Brain microvascular endothelial cell (primary cell): ENCODE data around the gene PUS3.

Experiments
- DNase-seq: peaks from one replicate; pipeline ENCODE4 v3.0.0-alpha.2; 2020
- H3K27ac ChIP-seq: fragments of 250-450 bp; sonication (Bioruptor Pico); 2 replicates; pipeline ENCODE4 v1.5.1; 2020; ENCODE audit warnings: mild to moderate bottlenecking, moderate library complexity
- H3K27me3 ChIP-seq: fragments of 250-450 bp; sonication (Bioruptor Pico); replicated peaks from 2 replicates; pipeline ENCODE4 v1.5.1; 2020; ENCODE audit warnings: mild to moderate bottlenecking
- H3K36me3 ChIP-seq: fragments of 250-450 bp; sonication (Bioruptor Pico); replicated peaks from 2 replicates; pipeline ENCODE4 v1.5.1; 2020; ENCODE audit warnings: mild to moderate bottlenecking
- H3K4me3 ChIP-seq: 2 replicates; pipeline ENCODE4 v1.5.1; 2011; ENCODE audit warnings: low read depth, mild to moderate bottlenecking, control low read depth, low read length, moderate library complexity
- in situ Hi-C: cut with HindIII; loops from 2 replicates; pipeline ENCODE4 v1.10.0; 2017; ENCODE audit warnings: low sequenced_read_pairs, low pct_ligation_motif_present
- TF ChIP-seq, protein P1 (sequence below): IDR thresholded peaks from 2 replicates; pipeline ENCODE4 v1.5.1; 2011; ENCODE audit warnings: low read depth, mild to moderate bottlenecking, moderate library complexity, low read length, control low read depth, inconsistent platforms; ENCODE audit errors: missing control alignments

Gene PUS3

DNA sequence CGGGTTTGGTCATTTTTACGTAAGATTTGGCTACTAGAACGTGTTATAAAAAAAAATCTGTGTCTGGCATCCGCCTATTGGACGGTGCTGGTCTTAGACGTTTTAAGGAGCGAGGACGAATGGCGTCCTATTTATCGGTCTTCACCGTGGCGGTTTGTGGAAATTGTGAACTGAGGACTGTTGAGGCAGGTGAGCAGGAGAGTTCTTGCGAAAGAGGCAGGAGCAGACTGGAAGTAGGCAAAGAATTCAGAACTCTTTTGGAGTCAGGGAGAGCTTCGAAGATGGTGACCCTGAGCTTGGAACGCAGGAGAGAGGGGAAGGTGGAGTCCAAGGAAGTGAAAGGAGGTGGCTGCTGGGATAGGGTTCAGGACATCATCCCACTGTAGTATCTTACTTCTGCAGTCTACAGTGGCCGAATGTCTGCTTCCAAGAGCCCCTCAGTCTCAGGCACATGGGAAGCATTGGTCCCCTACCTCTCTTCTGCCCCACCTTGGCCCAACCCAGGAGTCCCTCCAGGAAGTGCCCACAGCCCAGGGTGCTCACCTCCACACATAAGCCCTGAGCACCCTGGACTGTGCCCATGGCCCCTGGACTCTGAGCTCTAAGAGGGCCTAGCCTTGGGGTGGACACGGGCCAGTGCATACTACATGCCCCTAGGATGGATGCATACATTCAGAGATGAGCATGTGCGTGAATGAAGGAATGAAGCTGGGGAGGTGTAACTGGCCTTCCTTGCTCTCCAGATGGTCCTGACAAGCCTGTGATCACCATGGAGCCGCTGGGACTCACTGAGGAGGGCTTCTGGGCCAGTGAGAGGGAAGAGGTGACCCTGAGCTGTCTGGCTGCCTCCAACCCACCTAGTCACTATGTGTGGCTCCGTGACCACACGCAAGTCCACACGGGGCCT is 46.5 kb upstream of the PUS3 start:
- in situ Hi-C loops, result loop anchor here (25.0 kb wide), 1 partner anchor 238 kb away; no protein-coding TSS in a partner anchor
- TF ChIP-seq, protein P1, sequence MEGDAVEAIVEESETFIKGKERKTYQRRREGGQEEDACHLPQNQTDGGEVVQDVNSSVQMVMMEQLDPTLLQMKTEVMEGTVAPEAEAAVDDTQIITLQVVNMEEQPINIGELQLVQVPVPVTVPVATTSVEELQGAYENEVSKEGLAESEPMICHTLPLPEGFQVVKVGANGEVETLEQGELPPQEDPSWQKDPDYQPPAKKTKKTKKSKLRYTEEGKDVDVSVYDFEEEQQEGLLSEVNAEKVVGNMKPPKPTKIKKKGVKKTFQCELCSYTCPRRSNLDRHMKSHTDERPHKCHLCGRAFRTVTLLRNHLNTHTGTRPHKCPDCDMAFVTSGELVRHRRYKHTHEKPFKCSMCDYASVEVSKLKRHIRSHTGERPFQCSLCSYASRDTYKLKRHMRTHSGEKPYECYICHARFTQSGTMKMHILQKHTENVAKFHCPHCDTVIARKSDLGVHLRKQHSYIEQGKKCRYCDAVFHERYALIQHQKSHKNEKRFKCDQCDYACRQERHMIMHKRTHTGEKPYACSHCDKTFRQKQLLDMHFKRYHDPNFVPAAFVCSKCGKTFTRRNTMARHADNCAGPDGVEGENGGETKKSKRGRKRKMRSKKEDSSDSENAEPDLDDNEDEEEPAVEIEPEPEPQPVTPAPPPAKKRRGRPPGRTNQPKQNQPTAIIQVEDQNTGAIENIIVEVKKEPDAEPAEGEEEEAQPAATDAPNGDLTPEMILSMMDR, result no peak
- no peak for DNase-seq
- no peaks in the 10 kb centered on the region for H3K27me3 ChIP-seq
- H3K27ac ChIP-seq, result no peak overlapping the region
- no peaks in the 10 kb centered on the region for H3K36me3 ChIP-seq
- H3K4me3 ChIP-seq, result no peak overlapping the region

DNA sequence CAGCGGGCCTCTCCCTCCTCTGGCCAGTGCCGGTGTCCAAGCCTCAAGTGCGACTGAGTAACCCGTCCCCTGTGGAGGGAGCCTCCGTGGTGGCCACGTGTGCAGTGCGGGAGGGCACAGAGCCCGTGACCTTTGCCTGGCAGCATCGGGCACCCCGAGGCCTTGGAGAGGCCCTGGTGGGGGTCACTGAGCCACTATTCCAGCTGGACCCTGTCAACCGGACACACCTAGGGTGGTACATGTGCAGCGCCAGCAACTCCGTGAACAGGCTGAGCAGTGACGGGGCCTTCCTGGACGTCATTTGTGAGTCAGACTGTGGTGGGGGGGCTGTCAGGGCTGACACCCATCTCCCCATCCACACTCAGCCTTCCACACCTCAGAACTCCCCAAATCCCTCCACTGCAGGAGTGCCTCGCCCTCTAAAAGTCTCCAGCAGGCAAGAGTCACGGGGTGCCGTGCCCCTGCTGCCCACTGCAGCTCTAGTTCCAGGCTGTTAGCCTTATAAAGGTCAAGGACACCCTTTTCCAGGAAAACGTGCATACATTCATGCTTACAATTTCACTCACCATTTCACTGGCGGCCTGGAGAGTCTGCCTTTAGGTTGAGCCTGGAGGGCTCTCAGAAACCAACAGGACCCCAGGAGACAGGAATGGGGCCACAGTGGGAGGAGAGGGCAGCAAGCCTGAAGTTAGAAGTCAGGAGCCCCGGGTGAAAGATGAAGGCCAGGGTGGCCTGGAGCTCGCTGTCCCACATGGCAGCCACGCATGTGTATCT is 45.5 kb upstream of the PUS3 start:
- TF ChIP-seq, protein P1, result no peak
- Histone ChIP-seq H3K36me3 (no peaks in the 10 kb centered on the region), H3K27me3 (no peaks in the 10 kb centered on the region), H3K4me3 (no peak overlapping the region), H3K27ac (no peak overlapping the region)
- DNase-seq, result no peak
- in situ Hi-C loops, result loop anchor here (25.0 kb wide), 1 partner anchor 239 kb away; no protein-coding TSS in a partner anchor

DNA sequence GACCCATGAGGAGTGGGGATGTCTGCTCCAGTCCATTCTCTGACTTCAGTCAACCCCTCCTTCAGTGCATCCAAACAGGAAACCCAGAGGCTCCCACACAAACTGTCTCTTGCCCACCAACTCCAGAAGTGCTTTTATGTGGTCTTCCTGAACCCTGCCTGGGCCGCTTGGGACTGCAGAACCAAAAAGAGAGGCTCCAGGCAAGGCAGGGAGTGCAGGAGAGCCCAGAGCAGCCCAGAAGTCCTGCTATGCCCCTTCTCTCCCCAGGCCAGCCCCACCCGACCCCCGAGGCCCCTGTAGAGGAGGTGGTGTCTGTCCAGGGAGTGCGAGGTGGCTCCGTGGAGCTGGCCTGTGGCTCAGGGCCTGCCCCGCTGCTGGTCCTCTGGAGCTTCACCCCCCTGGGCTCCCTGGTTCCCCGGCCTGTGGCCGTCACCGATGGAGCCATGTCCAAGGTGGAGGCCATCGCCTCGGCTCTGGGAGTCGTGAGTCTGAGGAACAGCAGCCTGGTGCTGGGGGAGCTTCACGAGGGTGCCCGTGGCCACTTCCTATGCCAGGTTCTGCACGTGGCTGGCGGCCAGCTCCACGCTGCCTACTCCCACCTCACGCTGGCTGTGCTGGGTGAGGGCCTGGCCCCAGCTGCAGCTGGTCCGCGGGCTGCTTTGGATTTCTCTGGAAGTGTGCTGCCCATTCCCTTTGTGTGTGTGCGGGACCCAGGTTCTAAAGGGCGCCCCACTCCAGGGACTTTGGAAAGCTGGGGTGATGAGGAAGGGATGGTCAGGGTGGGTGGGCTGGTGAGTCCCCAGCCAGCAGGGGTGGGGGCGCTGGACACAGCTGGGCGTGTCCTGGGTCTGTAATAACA is 44.6 kb upstream of the PUS3 start:
- Histone ChIP-seq H3K36me3 (no peaks in the 10 kb centered on the region), H3K27ac (no peak overlapping the region), H3K27me3 (no peaks in the 10 kb centered on the region), H3K4me3 (no peak overlapping the region)
- TF ChIP-seq, protein P1, result no peak
- DNase-seq, result no peak
- in situ Hi-C loops, result loop anchor here (25.0 kb wide), 1 partner anchor 240 kb away; no protein-coding TSS in a partner anchor

DNA sequence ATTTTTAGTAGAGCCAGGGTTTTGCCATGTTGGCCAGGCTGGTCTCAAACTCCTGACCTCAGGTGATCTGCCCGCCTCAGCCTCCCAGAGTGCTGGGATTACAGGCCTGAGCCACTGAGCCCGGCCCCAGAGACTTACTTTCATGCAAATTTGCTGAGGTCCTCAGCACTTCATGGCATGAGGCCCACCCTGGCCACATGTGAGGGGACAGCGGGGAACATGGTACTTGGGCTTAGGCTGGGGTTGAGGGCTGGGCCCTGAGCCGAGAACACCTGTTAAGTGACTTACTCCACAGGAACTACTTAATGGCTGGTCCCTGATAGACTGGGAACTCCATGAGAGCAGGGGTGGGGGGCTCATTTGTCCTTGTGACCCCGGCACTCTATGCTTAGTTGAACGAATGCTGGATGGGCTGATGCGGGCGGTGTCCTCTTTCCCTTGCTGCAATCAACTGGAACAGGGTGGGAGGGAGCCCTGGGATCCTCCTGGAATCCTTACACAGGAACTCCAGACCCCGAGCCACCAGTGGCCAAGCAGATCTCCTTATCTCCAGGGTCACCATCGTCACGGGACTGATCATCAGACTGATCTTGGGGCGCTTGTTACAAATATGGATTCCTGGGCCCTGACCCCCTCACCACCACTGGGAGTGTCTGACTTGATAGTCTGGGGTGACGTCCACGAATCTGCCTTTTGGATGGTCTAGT is 43.9 kb upstream of the PUS3 start:
- no peaks in the 10 kb centered on the region for H3K36me3 ChIP-seq
- TF ChIP-seq, protein P1, result no peak
- in situ Hi-C loops, result loop anchor here (25.0 kb wide), 1 partner anchor 240 kb away; no protein-coding TSS in a partner anchor

More for the DNA sequence above, 43.9 kb upstream of the PUS3 start:
- no peak overlapping the region for H3K4me3 ChIP-seq
- no peak for DNase-seq
- no peaks in the 10 kb centered on the region for H3K27me3 ChIP-seq
- no peak overlapping the region for H3K27ac ChIP-seq
